PFSK-1 (cell line): ENCODE data around the gene TRMT61A.

Experiments
- SIN3A ChIP-seq: IDR thresholded peaks from 2 replicates; pipeline ENCODE4 v1.6.1; 2012; ENCODE audit warnings: mild to moderate bottlenecking, low read length, moderate library complexity, borderline replicate concordance; ENCODE audit not compliant: insufficient read depth
- TF ChIP-seq, protein P1 (sequence below), 2 experiments: IDR thresholded peaks; 2 replicates each; pipeline versions ENCODE4 v1.6.1 to v1.8.0; 2011 to 2012; ENCODE audit warnings: low read depth in 2 of 2, low read length in 2 of 2, control low read depth in 1 of 2, inconsistent platforms in 1 of 2, mild to moderate bottlenecking in 1 of 2, moderate library complexity in 1 of 2; ENCODE audit not compliant: insufficient read depth in 1 of 2

DNA sequence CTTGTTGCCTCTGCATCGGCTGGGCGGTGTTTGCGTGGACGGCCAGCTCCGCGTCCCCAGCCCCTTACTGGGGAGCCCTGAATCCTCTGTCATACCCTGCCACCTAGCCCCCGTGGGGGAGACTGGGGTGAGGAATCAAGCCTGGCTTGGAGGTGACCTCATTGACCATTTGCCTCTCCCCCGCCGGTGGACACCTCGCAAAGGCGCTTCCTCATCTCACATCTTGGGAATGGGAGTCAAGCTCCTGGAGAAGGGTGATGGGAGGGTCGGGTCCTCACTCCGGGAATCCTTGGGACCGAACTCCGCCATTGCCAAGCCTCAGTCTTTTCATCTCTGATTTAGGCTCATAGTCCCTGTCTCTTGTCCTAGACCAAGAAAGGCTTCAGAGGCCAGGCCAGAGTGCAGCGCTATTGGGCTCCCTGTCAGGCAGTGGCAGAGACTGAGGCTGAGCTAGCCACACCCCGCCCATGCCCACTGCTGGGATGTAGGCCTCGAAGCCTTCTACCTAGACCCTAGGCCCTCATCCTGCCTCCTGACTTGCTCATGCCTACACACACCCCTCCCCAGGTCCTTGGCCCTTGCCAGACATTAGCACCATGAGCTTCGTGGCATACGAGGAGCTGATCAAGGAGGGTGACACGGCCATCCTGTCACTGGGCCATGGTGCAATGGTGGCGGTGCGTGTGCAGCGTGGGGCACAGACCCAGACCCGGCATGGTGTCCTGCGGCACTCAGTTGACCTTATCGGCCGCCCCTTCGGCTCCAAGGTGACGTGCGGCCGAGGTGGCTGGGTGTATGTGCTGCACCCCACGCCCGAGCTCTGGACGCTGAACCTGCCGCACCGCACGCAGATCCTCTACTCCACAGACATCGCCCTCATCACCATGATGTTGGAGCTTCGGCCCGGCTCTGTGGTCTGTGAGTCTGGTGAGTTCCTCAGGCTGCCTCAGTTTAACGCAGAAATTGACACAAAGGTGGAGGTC is 678 bp downstream of the TRMT61A start:
- TF ChIP-seq, protein P1, sequence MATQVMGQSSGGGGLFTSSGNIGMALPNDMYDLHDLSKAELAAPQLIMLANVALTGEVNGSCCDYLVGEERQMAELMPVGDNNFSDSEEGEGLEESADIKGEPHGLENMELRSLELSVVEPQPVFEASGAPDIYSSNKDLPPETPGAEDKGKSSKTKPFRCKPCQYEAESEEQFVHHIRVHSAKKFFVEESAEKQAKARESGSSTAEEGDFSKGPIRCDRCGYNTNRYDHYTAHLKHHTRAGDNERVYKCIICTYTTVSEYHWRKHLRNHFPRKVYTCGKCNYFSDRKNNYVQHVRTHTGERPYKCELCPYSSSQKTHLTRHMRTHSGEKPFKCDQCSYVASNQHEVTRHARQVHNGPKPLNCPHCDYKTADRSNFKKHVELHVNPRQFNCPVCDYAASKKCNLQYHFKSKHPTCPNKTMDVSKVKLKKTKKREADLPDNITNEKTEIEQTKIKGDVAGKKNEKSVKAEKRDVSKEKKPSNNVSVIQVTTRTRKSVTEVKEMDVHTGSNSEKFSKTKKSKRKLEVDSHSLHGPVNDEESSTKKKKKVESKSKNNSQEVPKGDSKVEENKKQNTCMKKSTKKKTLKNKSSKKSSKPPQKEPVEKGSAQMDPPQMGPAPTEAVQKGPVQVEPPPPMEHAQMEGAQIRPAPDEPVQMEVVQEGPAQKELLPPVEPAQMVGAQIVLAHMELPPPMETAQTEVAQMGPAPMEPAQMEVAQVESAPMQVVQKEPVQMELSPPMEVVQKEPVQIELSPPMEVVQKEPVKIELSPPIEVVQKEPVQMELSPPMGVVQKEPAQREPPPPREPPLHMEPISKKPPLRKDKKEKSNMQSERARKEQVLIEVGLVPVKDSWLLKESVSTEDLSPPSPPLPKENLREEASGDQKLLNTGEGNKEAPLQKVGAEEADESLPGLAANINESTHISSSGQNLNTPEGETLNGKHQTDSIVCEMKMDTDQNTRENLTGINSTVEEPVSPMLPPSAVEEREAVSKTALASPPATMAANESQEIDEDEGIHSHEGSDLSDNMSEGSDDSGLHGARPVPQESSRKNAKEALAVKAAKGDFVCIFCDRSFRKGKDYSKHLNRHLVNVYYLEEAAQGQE (IDR thresholded peaks at IDR 0.05; ENCODE audit: insufficient read depth in 1 of 2, low read depth in 2 of 2, low read length in 2 of 2) = no peak
- no peak for TF ChIP-seq SIN3A
